OCI-LY1 (cell line): ENCODE results near the gene ATP6V0A1.

Experiments used
- CTCF ChIP-seq: fragments of 200-600 bp; sonication (generic), shearing (Covaris generic); IDR thresholded peaks from 2 replicates; pipeline ENCODE4 v1.5.1; 2017; ENCODE audit warnings: mild to moderate bottlenecking, antibody characterized with exemption, low read length, moderate library complexity, mixed read lengths
- EZH2 ChIP-seq: fragments of 200-600 bp; sonication (generic), shearing (Covaris generic); IDR thresholded peaks from 2 replicates; pipeline ENCODE4 v1.8.0; 2017; ENCODE audit warnings: borderline replicate concordance, mixed run types, mild to moderate bottlenecking, antibody characterized with exemption, low read length, moderate library complexity, mixed read lengths

GRCh38 chr17:42530952-42531454, 72.3 kb downstream of the ATP6V0A1 start:
- TF ChIP-seq CTCF (no peak), EZH2 (no peak)
